HG02571 (cell line): ENCODE measurements around the gene HCRT.
"Not testable (repeated sequence)": the region's sequence is repeated elsewhere in the genome, so short reads cannot be mapped to it uniquely, and the experiment has no call there.

Experiments used
- ATAC-seq: cut with Tn5 transposase; IDR thresholded peaks from one replicate; pipeline ENCODE4 v1.9.1; 2021; ENCODE audit warnings: mild to moderate bottlenecking, moderate library complexity; ENCODE audit not compliant: unreplicated experiment

Gene HCRT, protein sequence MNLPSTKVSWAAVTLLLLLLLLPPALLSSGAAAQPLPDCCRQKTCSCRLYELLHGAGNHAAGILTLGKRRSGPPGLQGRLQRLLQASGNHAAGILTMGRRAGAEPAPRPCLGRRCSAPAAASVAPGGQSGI

DNA sequence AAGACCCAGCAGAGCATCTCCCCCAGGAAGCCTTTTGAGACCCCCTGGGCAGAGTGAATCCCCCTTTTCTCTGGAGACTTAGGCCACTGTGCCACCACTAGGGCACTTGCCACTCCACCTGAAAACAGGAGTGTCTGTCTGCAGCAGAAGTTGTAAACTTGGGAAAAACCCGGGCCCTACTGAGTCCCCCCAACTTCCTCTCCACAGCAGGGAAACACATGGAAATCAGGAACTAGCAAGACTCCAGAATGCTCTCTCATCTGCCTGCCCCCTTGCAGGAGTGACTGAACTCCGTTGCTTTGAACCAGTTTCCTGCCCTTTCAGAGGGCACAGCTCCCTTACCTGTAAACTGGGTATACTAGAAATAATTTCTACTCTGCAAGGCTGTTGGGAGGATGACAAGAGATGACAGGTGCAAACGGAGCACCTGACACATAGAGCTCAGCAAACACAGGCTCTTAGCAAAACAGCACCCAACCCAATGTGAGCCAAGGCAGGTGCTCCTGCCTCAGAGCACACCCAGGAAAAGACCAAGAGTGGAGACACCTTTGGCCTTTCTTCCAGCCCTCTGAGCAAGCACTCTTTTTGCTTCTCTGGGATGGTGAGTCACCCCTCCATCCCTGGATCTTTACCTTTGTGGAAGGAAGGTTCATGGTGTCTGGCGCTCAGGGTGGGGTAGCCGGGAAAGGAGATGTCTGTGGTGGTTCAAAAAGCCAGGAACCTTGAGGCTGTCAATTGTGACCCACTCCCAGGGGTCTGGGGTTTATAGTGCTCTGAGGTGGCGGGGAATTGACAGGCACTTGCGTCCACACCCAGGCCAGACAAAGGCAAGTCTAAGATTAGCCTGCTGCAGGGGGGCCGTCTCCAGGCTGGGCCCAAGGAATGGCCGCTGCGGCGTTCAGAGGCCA is at the start of gene HCRT:
HCRT (minus strand) TSS at position 740 of the 908 bp plus-strand sequence; CDS start at position 653, 87 bp downstream.
- ATAC-seq = no peak

DNA sequence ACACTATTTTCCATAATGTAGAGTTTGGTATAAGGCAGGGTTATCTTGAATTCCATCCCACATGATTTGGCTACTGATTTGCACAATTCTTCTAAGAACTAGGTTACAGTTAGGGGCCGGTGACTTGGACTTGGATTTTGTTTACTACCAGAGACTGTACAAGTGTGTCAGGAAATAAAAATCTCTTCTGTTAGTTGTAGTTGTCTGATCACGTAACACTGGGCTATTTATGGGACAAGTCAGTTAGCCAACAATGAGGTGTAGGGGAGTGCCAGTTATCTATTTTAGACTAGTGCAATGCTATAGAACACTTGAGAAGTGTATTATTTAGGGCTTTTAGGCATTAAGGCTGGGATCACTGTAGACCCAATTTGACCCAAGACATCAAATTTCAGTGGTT is 48.7 kb upstream of the HCRT start:
- no peak for ATAC-seq

GRCh38 chr17:42233156-42233555 is 47.9 kb upstream of the HCRT start:
- no peak for ATAC-seq

DNA sequence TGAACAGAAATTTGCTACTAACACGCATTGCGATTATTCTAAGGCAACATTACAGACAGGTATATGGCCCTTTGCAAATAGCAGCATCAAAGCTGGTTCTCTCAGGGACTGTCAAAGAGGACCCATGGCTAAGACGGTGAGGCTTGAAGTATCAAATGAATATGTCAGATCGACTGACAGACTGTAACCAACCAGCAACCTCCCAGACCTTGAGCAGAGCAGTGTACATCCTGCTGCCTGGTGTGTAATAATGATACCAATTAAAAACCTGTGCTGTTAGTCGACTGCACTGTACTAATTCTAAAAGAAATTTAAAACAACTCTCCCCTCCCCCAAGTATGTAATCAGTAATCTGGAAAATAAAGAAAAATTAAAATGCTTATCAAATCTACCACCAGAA is 45.0 kb upstream of the HCRT start:
- no peak for ATAC-seq

GRCh38 chr17:42227849-42228700 is 42.8 kb upstream of the HCRT start:
- no peak for ATAC-seq

DNA sequence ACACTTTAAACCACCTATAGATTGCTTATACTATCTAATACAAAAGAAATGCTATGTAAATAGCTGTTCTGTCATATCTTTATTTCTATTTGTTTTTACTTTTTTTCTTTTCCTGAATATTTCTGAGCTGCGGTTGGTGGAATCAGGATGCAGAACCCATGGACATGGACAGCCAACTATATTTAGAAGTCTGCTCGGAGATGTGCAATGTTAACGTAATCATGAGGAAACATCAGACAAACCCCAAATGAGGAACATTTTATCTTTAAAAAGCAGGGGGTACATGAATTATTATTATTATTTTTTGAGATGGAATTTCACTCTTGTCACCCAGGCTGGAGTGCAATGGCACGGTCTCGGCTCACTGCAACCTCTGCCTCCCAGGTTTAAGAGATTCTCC is 40.4 kb upstream of the HCRT start:
- ATAC-seq = no peak

GRCh38 chr17:42224651-42225050 is 39.4 kb upstream of the HCRT start:
- ATAC-seq = no peak

DNA sequence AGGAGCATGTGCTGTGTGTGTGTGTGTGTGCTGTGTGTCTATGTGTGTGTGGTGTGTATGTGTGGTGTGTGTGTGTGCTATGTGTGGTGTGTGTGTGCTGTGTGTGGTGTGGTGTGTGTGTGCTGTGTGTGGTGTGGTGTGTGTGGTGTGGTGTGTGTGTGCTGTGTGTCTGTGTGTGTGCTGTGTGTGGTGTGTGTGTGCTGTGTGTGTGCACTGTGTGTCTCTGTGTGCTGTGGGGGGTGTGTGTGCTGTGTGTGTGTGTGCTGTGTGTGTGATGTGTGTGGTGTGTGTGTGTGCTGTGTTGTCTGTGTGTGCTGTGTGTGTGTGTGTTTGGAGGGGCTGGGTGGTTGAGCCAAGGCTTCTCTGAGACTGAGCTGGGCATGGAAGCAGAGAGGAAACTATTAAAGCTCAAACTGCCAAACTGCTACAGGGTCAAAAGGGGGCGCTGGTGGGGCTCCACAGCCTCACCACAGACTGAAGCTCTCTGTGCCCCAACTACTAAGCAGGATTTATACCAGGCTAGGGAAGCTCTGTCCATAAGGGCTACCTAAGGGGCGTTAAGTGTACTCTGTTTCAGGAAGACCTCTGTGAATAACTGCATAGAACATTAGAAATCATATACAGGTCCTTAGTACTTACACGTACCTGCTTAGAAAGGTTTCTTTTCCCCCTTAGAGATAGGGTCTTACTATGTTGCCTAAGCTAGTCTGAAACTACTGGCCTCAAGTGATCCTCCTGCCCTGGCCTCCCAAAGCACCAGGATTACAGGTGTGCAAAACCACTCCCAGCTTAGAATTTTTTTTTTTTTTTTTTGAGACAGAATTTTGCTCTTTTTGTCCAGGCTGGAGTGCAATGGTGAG is 36.9 kb upstream of the HCRT start:
- ATAC-seq = no peak

DNA sequence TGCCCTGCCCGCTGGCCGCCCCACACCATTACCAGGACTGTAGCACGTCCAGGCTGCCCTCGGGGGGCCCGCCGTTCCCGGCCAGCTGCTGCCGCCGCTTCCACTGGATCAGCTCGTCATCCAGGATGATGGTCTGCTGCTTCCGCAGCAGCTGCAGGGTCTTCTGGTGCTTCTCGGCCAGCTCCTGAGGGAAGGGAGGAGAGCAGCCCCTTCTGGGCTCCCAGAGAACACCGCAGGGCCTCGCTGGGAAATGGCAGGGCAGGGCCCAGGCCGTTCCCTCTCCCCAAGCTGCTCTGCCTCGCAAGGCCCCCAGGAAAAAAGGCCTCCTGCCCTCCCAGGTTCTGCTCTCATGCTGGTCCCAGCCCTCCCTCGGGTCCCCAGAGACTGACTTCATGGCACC is 34.0 kb upstream of the HCRT start:
- not testable (repeated sequence) for ATAC-seq

DNA sequence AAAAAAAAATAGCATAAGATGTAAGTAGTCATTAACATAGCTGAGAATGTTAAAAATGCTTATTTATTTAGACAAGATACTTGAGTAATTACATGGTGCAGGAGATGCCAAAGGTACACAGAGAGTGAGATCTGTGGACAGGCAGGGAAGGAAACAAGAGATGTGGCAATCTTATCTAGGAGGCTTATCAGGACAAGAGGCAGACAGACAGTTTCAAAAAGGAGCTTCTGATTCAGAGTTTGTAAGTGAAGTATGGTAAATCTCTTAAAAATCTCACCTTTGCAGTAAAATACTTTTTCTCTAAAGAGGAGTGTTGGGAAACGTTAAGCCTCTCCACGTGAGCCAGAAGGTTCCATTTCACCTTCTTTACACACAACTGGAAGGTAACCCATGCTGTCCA is 28.9 kb upstream of the HCRT start:
- no peak for ATAC-seq

GRCh38 chr17:42212382-42212781 is 27.1 kb upstream of the HCRT start:
- no peak for ATAC-seq

DNA sequence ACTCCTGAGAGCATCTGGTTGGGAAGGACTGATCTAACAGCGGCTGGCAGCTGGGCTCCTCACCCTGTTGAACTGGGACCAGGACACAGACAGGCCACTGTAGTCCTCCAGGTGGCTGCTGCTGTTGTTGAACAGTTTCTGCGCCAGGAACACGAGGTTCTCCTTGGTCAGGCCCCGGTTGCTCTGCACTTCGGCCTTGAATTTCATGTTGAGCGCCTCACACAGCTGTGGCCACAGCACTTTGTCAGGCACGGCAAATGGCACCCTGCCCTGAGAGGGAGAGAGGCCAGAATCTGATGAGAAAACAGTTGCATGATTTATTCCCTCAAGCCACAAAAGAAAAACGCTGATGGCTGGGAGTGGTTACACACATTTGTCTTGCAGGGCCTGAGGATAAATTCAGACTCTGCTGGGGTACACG is 26.7 kb upstream of the HCRT start:
- not testable (repeated sequence) for ATAC-seq

DNA sequence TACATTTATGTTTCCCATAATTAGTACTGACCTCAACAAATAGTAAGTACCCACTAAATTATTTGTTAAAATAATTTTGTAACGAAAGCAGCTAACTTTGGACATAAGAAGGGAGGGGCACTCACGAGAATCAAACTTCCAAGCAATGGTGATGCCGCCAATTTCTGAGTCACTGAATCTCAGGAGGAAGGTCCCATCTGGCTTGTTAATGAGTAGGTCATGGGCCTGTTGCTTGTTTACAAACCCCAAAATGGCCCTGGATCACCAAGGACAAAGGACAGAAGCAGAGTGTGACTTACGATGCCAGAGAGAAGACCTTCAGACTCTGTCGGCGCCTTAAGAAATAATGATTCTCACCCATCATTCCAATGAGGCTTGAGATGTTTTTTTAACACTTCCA is 24.8 kb upstream of the HCRT start:
- ATAC-seq = no peak

DNA sequence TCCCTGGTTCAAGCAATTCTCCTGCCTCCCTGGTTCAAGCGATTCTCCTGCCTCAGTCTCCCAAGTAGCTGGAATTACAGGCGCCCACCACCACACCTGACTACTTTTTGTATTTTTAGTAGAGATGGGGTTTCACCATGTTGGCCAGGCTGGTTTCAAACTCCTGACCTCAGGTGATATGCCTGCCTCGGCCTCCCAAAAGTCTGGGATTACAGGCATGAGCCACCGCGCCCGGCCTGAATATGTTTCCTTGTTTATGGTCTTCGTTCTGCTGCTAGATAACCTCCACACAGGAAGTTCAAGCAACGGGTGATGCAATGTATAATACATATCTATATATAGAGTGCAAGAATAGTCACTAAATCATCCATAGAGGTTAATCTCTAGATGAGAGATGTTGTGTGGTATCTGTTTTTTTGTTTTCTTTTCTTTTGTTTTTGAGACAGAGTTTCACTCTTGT is 20.9 kb upstream of the HCRT start:
- ATAC-seq = not testable (repeated sequence)

DNA sequence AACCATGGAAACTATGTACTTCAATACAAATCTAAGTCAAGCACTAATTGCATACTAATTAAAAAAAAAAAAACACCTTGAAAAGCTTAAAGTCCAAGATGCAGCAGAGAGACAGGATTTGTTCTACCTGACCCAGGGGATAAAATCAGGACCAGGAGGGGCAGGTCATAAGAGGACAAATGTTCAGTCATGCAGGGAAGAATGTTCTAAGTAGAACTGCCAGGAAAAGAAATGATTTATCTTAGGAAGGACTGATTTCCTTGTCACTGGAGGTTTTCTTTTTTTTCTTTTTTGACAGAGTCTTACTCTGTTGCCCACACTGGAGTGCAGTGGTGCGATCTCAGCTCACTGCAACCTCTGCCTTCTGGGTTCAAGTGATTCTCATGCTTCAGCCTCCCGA is 18.1 kb upstream of the HCRT start:
- ATAC-seq = no peak

DNA sequence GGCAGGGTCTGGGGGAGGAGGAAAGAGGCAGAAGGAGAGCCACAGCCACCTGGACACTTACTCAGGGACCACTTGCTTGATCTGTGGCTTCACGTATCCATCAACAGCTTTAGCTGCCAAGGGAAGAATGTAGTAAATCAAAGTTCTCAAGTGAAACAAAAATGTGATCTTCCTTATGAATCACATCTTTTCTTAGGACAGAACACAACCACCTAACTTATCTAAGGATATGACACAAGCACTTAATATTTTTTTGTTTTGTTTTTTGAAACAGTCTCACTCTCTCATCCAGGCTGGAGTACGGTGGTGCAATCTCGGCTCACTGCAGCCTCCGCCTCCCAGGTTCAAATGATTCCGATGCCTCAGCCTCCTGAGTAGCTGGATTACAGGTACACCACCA is 17.4 kb upstream of the HCRT start:
- no peak for ATAC-seq

DNA sequence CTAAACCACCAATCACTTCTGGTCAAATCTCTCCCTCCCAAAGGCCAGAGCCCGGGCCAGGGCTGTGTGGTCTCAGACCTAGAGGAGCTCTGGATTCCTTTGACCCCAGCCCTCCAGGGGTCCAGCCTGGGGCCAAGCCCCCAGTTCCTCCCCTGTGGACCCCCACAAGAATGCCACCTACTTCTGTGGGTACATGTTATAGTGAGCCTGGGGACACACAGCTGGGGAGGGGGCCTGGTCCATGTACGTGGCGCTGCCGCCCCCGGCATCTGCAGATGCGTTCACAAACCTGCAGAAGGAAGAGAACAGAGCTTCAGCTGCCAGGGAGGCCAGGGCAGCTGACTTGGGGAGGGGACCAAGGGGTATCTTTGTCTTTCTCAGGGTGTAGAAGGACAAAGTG is 16.9 kb upstream of the HCRT start:
- no peak for ATAC-seq

DNA sequence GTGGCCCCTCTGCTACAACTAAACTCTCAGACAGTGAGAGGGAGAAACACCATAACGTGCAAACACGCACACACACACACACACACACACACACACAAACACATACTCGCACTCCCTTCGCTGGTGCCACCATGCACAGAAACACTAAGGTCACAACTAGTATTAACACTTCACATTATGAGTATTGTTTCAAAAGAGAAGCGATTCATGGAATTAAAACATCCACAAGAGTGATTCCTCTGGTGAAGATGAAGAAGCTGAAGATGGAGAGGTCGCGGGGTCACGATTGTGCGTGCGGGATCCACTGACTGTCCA is 16.2 kb upstream of the HCRT start:
- ATAC-seq = no peak

GRCh38 chr17:42200706-42201457 is 15.6 kb upstream of the HCRT start:
- no peak for ATAC-seq

GRCh38 chr17:42199416-42200011 is 14.3 kb upstream of the HCRT start:
- no peak for ATAC-seq
